VCaP (cell line): Measurements from ENCODE around the gene SLC35F4.

Source experiments
- H3K27ac ChIP-seq: fragments of 450-650 bp; 2 replicates; pipeline ENCODE4 v1.5.1; 2017
- TF ChIP-seq, protein P1 (sequence below): fragments of 450-650 bp; conservative IDR thresholded peaks from 2 replicates; pipeline ENCODE4 v1.5.1; 2017; ENCODE audit warnings: mild to moderate bottlenecking, moderate library complexity

Gene SLC35F4

DNA sequence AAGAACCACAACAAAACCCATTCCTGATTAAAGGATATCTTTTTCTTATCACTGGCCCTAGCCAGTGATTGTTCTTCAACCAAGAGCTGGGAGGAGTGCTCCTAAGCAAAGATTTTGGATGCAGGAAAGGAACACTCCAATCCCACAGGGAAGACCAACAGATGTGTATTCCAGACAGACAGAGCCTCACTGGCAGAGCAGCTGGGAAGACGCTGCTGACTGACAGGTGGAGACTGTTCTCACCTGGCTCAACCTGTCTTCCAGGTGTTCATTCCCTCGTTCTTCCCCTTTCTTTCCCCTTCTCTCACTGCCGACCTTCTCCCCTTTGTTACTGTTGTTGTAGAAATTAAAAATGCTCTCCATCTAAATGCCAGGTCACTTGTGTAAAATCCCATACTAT, 282.5 kb downstream of the SLC35F4 start:
- TF ChIP-seq, protein P1, sequence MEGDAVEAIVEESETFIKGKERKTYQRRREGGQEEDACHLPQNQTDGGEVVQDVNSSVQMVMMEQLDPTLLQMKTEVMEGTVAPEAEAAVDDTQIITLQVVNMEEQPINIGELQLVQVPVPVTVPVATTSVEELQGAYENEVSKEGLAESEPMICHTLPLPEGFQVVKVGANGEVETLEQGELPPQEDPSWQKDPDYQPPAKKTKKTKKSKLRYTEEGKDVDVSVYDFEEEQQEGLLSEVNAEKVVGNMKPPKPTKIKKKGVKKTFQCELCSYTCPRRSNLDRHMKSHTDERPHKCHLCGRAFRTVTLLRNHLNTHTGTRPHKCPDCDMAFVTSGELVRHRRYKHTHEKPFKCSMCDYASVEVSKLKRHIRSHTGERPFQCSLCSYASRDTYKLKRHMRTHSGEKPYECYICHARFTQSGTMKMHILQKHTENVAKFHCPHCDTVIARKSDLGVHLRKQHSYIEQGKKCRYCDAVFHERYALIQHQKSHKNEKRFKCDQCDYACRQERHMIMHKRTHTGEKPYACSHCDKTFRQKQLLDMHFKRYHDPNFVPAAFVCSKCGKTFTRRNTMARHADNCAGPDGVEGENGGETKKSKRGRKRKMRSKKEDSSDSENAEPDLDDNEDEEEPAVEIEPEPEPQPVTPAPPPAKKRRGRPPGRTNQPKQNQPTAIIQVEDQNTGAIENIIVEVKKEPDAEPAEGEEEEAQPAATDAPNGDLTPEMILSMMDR = no peak
- H3K27ac ChIP-seq = no peak overlapping the region

DNA sequence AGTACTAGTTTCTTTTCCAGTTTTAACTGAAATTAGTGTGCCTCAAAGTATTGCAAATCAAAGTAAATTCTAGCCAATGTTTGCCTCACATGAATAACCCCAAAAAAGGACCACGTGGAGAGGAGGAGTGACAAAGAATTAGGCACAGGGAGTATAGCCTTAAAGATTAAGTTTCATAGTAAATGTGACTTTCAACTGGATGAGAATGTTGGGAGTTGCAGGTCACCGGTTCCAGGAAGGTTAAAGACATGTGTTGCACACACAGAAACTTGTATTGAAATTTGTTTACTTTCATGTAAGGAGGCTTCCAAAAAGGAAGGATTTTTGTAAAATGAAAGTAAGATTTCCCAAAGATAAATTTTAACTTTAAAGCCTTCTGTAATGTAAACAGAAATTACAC, 283.1 kb downstream of the SLC35F4 start:
- TF ChIP-seq, protein P1 = no peak
- no peak overlapping the region for H3K27ac ChIP-seq

DNA sequence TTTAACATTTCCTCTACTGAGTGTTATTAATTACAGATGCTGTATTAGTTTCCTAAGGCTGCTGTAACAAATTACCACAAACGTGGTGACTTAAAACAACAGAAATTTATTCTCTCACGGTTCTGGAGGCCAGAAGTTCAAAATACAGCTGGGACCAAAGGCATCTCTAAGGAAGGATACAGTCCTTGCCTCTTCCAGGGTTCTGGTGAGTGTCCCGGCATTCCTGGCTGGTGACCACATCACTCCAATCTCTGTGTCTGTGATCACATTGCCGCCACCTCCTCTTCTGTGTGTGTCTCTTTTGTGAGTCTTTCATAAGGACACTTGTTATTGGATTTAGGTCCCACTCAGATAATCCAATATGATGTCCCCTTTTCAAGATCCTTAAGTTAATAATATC, 287.1 kb downstream of the SLC35F4 start:
- no peak overlapping the region for H3K27ac ChIP-seq
- TF ChIP-seq, protein P1 = no peak

DNA sequence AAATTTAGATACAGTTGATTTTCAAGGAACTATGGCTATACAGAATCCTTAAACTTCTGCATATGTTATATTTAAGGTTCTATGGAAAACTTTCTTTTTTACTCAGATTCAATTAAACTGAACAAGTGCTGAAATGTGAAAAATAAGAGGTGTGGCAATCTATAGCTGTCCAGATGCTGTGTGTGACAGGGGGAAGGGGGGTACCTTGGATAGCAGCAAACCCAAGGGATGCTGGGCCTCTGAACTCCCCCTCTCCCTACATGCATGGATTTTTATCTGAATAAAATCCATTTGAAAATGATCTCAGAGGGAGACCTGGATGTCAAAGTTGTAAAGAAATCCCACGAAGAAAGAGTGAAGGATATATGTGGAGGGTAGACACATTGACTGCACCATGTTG, 289.4 kb downstream of the SLC35F4 start:
- H3K27ac ChIP-seq = no peak overlapping the region
- TF ChIP-seq, protein P1 = no peak

DNA sequence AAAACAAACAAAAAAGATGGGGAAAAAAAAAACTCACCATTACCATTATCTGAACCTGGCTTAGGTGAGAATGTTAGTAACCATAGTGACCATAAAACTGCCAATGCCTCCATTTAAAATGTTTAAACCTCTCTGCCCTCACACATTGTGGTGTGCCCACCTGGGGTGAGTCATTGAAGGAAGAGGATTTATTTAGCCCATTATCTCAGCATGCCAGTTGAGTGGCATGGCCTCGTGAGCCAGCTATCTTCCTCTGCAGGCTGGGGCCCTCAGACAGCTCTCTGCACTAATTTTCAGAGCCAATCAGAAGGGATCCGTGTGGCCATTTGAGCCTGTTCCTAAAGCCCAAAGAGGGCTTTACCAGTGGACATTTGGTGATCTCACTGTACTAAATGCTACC, 290.4 kb downstream of the SLC35F4 start:
- TF ChIP-seq, protein P1 = no peak
- no peak overlapping the region for H3K27ac ChIP-seq

DNA sequence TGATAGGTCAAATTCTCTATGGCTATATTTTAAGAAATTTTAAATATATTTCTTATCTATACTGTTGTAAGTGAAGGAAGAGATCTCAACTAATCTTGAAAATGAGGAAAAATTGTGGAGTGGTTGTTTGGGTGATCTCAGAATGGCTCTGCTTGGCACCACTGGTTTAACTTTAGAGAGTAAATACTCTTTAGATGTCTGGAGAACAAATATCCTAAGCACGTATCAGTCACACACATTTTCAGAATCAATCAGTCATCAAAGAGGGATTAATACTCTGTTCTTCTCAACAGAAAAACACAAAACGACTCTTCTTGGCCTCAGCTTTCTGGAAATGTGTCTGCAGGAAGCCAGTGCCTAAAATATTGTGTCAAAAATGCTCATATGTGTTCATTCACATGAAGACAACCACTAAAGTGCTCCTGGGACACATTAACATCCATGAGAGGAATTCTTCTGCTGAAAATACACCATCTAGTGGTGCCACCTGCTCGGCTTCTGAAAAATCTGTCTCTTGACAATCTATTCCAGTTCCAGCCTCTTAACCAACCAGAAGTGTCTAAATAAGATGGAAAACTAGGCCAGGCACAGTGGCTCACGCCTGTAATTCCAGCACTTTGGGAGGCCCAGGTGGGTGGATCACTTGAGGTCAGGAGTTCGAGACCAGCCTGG, 291.1 kb downstream of the SLC35F4 start:
- no peak overlapping the region for H3K27ac ChIP-seq
- TF ChIP-seq, protein P1 = peak; percentile 64

DNA sequence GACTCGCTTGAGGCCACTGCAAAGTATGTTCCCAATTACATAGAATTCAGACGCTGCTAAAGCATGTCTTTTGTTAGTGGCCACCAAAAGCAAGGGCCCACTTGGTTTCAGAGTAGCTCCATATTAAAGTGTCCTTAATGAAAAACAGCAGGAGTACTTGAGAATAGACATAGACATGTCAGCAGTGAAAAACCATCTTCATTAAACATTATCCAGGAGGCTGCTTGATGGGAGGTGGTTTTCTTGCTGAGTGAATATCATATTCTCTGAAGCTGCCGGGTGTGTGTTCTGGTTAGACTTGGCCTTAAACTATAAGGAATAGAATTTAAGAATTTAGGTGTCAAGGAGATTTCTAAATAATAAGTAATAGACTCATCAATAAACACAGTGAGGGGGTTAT, 292.7 kb downstream of the SLC35F4 start:
- TF ChIP-seq, protein P1 = no peak
- no peak overlapping the region for H3K27ac ChIP-seq
